ENCODE results near the gene WFIKKN1.

- no peak for TF ChIP-seq CTCF (tag by site-specific recombination; IDR thresholded peaks at IDR 0.05)
- TF ChIP-seq ZNF473 (tag by site-specific recombination; IDR thresholded peaks at IDR 0.05): no peak
- TF ChIP-seq, protein P1, sequence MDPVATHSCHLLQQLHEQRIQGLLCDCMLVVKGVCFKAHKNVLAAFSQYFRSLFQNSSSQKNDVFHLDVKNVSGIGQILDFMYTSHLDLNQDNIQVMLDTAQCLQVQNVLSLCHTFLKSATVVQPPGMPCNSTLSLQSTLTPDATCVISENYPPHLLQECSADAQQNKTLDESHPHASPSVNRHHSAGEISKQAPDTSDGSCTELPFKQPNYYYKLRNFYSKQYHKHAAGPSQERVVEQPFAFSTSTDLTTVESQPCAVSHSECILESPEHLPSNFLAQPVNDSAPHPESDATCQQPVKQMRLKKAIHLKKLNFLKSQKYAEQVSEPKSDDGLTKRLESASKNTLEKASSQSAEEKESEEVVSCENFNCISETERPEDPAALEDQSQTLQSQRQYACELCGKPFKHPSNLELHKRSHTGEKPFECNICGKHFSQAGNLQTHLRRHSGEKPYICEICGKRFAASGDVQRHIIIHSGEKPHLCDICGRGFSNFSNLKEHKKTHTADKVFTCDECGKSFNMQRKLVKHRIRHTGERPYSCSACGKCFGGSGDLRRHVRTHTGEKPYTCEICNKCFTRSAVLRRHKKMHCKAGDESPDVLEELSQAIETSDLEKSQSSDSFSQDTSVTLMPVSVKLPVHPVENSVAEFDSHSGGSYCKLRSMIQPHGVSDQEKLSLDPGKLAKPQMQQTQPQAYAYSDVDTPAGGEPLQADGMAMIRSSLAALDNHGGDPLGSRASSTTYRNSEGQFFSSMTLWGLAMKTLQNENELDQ (tag by site-specific recombination; IDR thresholded peaks at IDR 0.05; ENCODE audit: low read depth): no peak
- TF ChIP-seq ZNF747 (tag by site-specific recombination; IDR thresholded peaks at IDR 0.05): no peak
- TF ChIP-seq ZNF223 (tag by site-specific recombination; IDR thresholded peaks at IDR 0.05): no peak
- TF ChIP-seq ZBTB10 (tag by site-specific recombination; IDR thresholded peaks at IDR 0.05): no peak
- no peak for TF ChIP-seq ZFP37 (tag by site-specific recombination; IDR thresholded peaks at IDR 0.05)
- TF ChIP-seq YY1 (tag by site-specific recombination; IDR thresholded peaks at IDR 0.05): no peak
- no peak for TF ChIP-seq ZNF404 (tag by site-specific recombination; IDR thresholded peaks at IDR 0.05)
- no peak for TF ChIP-seq ZFP3 (tag by site-specific recombination; IDR thresholded peaks at IDR 0.05; ENCODE audit: low read depth)
- TF ChIP-seq, protein P2, sequence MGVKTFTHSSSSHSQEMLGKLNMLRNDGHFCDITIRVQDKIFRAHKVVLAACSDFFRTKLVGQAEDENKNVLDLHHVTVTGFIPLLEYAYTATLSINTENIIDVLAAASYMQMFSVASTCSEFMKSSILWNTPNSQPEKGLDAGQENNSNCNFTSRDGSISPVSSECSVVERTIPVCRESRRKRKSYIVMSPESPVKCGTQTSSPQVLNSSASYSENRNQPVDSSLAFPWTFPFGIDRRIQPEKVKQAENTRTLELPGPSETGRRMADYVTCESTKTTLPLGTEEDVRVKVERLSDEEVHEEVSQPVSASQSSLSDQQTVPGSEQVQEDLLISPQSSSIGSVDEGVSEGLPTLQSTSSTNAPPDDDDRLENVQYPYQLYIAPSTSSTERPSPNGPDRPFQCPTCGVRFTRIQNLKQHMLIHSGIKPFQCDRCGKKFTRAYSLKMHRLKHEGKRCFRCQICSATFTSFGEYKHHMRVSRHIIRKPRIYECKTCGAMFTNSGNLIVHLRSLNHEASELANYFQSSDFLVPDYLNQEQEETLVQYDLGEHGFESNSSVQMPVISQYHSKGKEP (tag by site-specific recombination; IDR thresholded peaks at IDR 0.05): no peak
- no peak for TF ChIP-seq ZNF350 (tag by site-specific recombination; IDR thresholded peaks at IDR 0.05)
- TF ChIP-seq, protein P3, sequence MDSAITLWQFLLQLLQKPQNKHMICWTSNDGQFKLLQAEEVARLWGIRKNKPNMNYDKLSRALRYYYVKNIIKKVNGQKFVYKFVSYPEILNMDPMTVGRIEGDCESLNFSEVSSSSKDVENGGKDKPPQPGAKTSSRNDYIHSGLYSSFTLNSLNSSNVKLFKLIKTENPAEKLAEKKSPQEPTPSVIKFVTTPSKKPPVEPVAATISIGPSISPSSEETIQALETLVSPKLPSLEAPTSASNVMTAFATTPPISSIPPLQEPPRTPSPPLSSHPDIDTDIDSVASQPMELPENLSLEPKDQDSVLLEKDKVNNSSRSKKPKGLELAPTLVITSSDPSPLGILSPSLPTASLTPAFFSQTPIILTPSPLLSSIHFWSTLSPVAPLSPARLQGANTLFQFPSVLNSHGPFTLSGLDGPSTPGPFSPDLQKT (IDR thresholded peaks at IDR 0.05; ENCODE audit: borderline replicate concordance, low read depth, low read length): no peak
- TF ChIP-seq PBX3 (CRISPR knock-in tag; IDR thresholded peaks at IDR 0.05): no peak
These were observed 5.4 kb upstream of the WFIKKN1 start for GRCh38 chr16:625117-625976.

Data from HEK293 (cell line).